KMS-11 (cell line): Measurements from ENCODE around the gene UBE2L3.
"Not testable (repeated sequence)": the region's sequence is repeated elsewhere in the genome, so short reads cannot be mapped to it uniquely, and the experiment has no call there.

Source experiments
- H2AFZ ChIP-seq: fragments of 200-600 bp; sonication (generic); 2 replicates; pipeline ENCODE4 v1.6.1; 2016; ENCODE audit warnings: antibody characterized with exemption, mixed run types, low read depth
- H3K27ac ChIP-seq: fragments of 200-600 bp; sonication (generic); 2 replicates; pipeline ENCODE4 v1.6.1; 2016; ENCODE audit warnings: mild to moderate bottlenecking, mixed run types
- H3K27me3 ChIP-seq: fragments of 200-600 bp; sonication (generic); 2 replicates; pipeline ENCODE4 v1.6.1; 2017; ENCODE audit warnings: mild to moderate bottlenecking, low read depth, mixed run types, moderate library complexity; ENCODE audit not compliant: insufficient read depth
- H3K36me3 ChIP-seq: fragments of 200-600 bp; sonication (generic); 2 replicates; pipeline ENCODE4 v1.6.1; 2017; ENCODE audit warnings: mild to moderate bottlenecking, mixed run types; ENCODE audit not compliant: insufficient read depth
- H3K4me1 ChIP-seq: fragments of 200-600 bp; sonication (generic); 2 replicates; pipeline ENCODE4 v1.6.1; 2016; ENCODE audit warnings: mild to moderate bottlenecking, low read depth, mixed run types; ENCODE audit not compliant: poor library complexity, severe bottlenecking
- H3K4me2 ChIP-seq: fragments of 200-600 bp; sonication (generic); 2 replicates; pipeline ENCODE4 v1.7.0; 2016; ENCODE audit warnings: mild to moderate bottlenecking, mixed run types
- H3K4me3 ChIP-seq: fragments of 200-600 bp; sonication (generic); IDR thresholded peaks from 2 replicates; pipeline ENCODE4 v1.6.1; 2017; ENCODE audit warnings: low read depth, low read length, mixed read lengths; ENCODE audit not compliant: insufficient read depth
- H3K79me2 ChIP-seq: fragments of 200-600 bp; sonication (generic); 2 replicates; pipeline ENCODE4 v1.6.1; 2016; ENCODE audit warnings: low read depth, mixed run types; ENCODE audit not compliant: insufficient read depth
- H3K9ac ChIP-seq: fragments of 200-600 bp; sonication (generic); 2 replicates; pipeline ENCODE4 v1.6.1; 2016; ENCODE audit warnings: mild to moderate bottlenecking, mixed run types
- H4K20me1 ChIP-seq: fragments of 200-600 bp; sonication (generic); 2 replicates; pipeline ENCODE4 v1.6.1; 2016; ENCODE audit warnings: mild to moderate bottlenecking, mixed run types; ENCODE audit not compliant: insufficient read depth
- CTCF ChIP-seq: fragments of 200-600 bp; sonication (generic); conservative IDR thresholded peaks from 2 replicates; pipeline ENCODE4 v1.6.1; 2017; ENCODE audit warnings: low read depth, mild to moderate bottlenecking, antibody characterized with exemption, low read length, moderate library complexity, mixed read lengths

The UBE2L3 gene

GRCh38 chr22:21611210-21611977 is 43.9 kb downstream of the UBE2L3 start:
- peaks cover 7% of the 10 kb centered on the region; the same call in 1 of the 2 replicates for H3K36me3 ChIP-seq
- no peak overlapping the region for H3K4me2 ChIP-seq
- no peak for TF ChIP-seq CTCF
- no peak overlapping the region for H3K9ac ChIP-seq
- H3K79me2 ChIP-seq, result peaks cover 52% of the 10 kb centered on the region
- no peaks in the 10 kb centered on the region for H3K27me3 ChIP-seq
- H3K4me1 ChIP-seq, result no peaks in the 10 kb centered on the region
- no peak overlapping the region for H2AFZ ChIP-seq
- no peak overlapping the region for H3K27ac ChIP-seq
- H3K4me3 ChIP-seq, result no peak overlapping the region
- no peaks in the 10 kb centered on the region for H4K20me1 ChIP-seq

GRCh38 chr22:21612858-21613257 is 45.3 kb downstream of the UBE2L3 start:
- Histone ChIP-seq H4K20me1 (no peaks in the 10 kb centered on the region), H3K79me2 (peaks cover 47% of the 10 kb centered on the region), H3K9ac (no peak overlapping the region), H3K36me3 (peaks cover 7% of the 10 kb centered on the region; the same call in 1 of the 2 replicates), H3K27me3 (no peaks in the 10 kb centered on the region), H3K4me1 (no peaks in the 10 kb centered on the region), H3K27ac (no peak overlapping the region), H2AFZ (no peak overlapping the region), H3K4me3 (no peak overlapping the region), H3K4me2 (no peak overlapping the region)
- TF ChIP-seq CTCF, result no peak

GRCh38 chr22:21613553-21614233 is 46.2 kb downstream of the UBE2L3 start:
- Histone ChIP-seq H3K79me2 (peaks cover 43% of the 10 kb centered on the region), H3K9ac (no peak overlapping the region), H4K20me1 (no peaks in the 10 kb centered on the region), H3K27ac (no peak overlapping the region), H2AFZ (no peak overlapping the region), H3K27me3 (no peaks in the 10 kb centered on the region), H3K4me2 (no peak overlapping the region), H3K4me3 (no peak overlapping the region), H3K4me1 (no peaks in the 10 kb centered on the region), H3K36me3 (peaks cover 7% of the 10 kb centered on the region; the same call in 1 of the 2 replicates)
- TF ChIP-seq CTCF, result no peak

GRCh38 chr22:21615731-21616130 is 48.2 kb downstream of the UBE2L3 start:
- no peak overlapping the region for H3K27ac ChIP-seq
- no peak for TF ChIP-seq CTCF
- no peak overlapping the region for H3K4me3 ChIP-seq
- H3K9ac ChIP-seq, result no peak overlapping the region
- H3K36me3 ChIP-seq, result peaks cover 7% of the 10 kb centered on the region; the same call in 1 of the 2 replicates
- H3K4me2 ChIP-seq, result no peak overlapping the region
- H3K79me2 ChIP-seq, result peaks cover 29% of the 10 kb centered on the region; the same call in 1 of the 2 replicates
- no peaks in the 10 kb centered on the region; the same call in 1 of the 2 replicates for H4K20me1 ChIP-seq
- no peaks in the 10 kb centered on the region for H3K27me3 ChIP-seq
- H2AFZ ChIP-seq, result no peak overlapping the region
- no peaks in the 10 kb centered on the region for H3K4me1 ChIP-seq

- H3K4me2 ChIP-seq, result not testable (repeated sequence)
- peaks cover 29% of the 10 kb centered on the region; the same call in 1 of the 2 replicates for H3K79me2 ChIP-seq
Measured at GRCh38 chr22:21617337-21617736, 49.8 kb downstream of the UBE2L3 start.

More at GRCh38 chr22:21617337-21617736, 49.8 kb downstream of the UBE2L3 start:
- H3K9ac ChIP-seq, H4K20me1 ChIP-seq, H3K4me1 ChIP-seq, H3K4me3 ChIP-seq, H3K27ac ChIP-seq, H2AFZ ChIP-seq, H3K27me3 ChIP-seq, H3K36me3 ChIP-seq: not testable (repeated sequence)
